ENCODE results near the gene IPO9. TPM values are rescaled to one million over a fixed set of nuclear protein-coding genes. Genes with fewer than 3 reads are reported as not detected.

Gene IPO9
- total and polyA plus RNA-seq, 2 donors (not counting 1 experiment from before 2014, with no cell fraction given) = 28.4 to 29.2 TPM

- no peak overlapping the region for H3K9ac ChIP-seq (ENCODE audit: insufficient read depth, low read length)
- no peak overlapping the region for H3K4me3 ChIP-seq (replicated peaks in 1 of 4; ENCODE audit: control extremely low read depth in 1 of 4, insufficient read depth in 1 of 4, low read depth in 3 of 4, low read length in 4 of 4)
- H3K4me2 ChIP-seq (ENCODE audit: extremely low read depth, insufficient read depth, low read length) = peak overlapping the region; percentile 68
- peak; percentile 92 for DNase-seq (ENCODE audit: low read depth in 2 of 2)
- H3K27me3 ChIP-seq (ENCODE audit: control insufficient read depth, insufficient read depth, low read length) = no peaks in the 10 kb centered on the region
- H3K4me1 ChIP-seq (ENCODE audit: control insufficient read depth, extremely low read depth, insufficient read depth, low read length) = peaks cover 20% of the 10 kb centered on the region
- H4K20me1 ChIP-seq (ENCODE audit: control insufficient read depth, extremely low read depth, insufficient read depth, low read length) = no peaks in the 10 kb centered on the region
- H2AFZ ChIP-seq (ENCODE audit: low read length) = peak overlapping the region; percentile 17
- no peaks in the 10 kb centered on the region for H3K79me2 ChIP-seq (ENCODE audit: control insufficient read depth, insufficient read depth, low read length)
- peak overlapping the region; percentile 32 for H3K27ac ChIP-seq (ENCODE audit: insufficient read depth, low read length)
- H3K9me3 ChIP-seq (ENCODE audit: control insufficient read depth, insufficient read depth, low read depth, low read length) = no peaks in the 10 kb centered on the region
- H3K36me3 ChIP-seq (ENCODE audit: control insufficient read depth, insufficient read depth, low read length) = peaks cover 4% of the 10 kb centered on the region
- TF ChIP-seq EZH2 (IDR thresholded peaks at IDR 0.05; ENCODE audit: low read length, missing control alignments) (no peak), CTCF (conservative IDR thresholded peaks at IDR 0.05 in 1 of 2, IDR thresholded peaks at IDR 0.05 in 1 of 2; ENCODE audit: low read depth in 1 of 2, low read length in 2 of 2) (peak; percentile 91 to 95)
Observed at GRCh38 chr1:201895913-201896807, 67.2 kb downstream of the IPO9 start.

GRCh38 chr1:201896951-201897391, 68.0 kb downstream of the IPO9 start:
- Histone ChIP-seq H3K4me2 (ENCODE audit: extremely low read depth, insufficient read depth, low read length) (peak overlapping the region; percentile 59), H3K4me3 (replicated peaks in 1 of 4; ENCODE audit: control extremely low read depth in 1 of 4, insufficient read depth in 1 of 4, low read depth in 3 of 4, low read length in 4 of 4) (no peak overlapping the region), H4K20me1 (ENCODE audit: control insufficient read depth, extremely low read depth, insufficient read depth, low read length) (no peaks in the 10 kb centered on the region), H3K9ac (ENCODE audit: insufficient read depth, low read length) (no peak overlapping the region), H3K36me3 (ENCODE audit: control insufficient read depth, insufficient read depth, low read length) (peaks cover 4% of the 10 kb centered on the region), H3K9me3 (ENCODE audit: control insufficient read depth, insufficient read depth, low read depth, low read length) (no peaks in the 10 kb centered on the region), H2AFZ (ENCODE audit: low read length) (no peak overlapping the region), H3K27me3 (ENCODE audit: control insufficient read depth, insufficient read depth, low read length) (no peaks in the 10 kb centered on the region), H3K79me2 (ENCODE audit: control insufficient read depth, insufficient read depth, low read length) (no peaks in the 10 kb centered on the region), H3K27ac (ENCODE audit: insufficient read depth, low read length) (peak overlapping the region; percentile 8), H3K4me1 (ENCODE audit: control insufficient read depth, extremely low read depth, insufficient read depth, low read length) (peaks cover 20% of the 10 kb centered on the region)
- TF ChIP-seq EZH2 (IDR thresholded peaks at IDR 0.05; ENCODE audit: low read length, missing control alignments) (no peak), CTCF (conservative IDR thresholded peaks at IDR 0.05 in 1 of 2, IDR thresholded peaks at IDR 0.05 in 1 of 2; ENCODE audit: low read depth in 1 of 2, low read length in 2 of 2) (peak in 1 of 2 donors; percentile 20)
- DNase-seq (ENCODE audit: low read depth in 2 of 2) = peak; percentile 70 to 77

- H3K36me3 ChIP-seq (ENCODE audit: control insufficient read depth, insufficient read depth, low read length) = peaks cover 4% of the 10 kb centered on the region
- no peak overlapping the region for H3K27ac ChIP-seq (ENCODE audit: insufficient read depth, low read length)
- H3K4me2 ChIP-seq (ENCODE audit: extremely low read depth, insufficient read depth, low read length) = no peak overlapping the region
- no peaks in the 10 kb centered on the region for H3K79me2 ChIP-seq (ENCODE audit: control insufficient read depth, insufficient read depth, low read length)
- TF ChIP-seq CTCF (conservative IDR thresholded peaks at IDR 0.05 in 1 of 2, IDR thresholded peaks at IDR 0.05 in 1 of 2; ENCODE audit: low read depth in 1 of 2, low read length in 2 of 2) (no peak), EZH2 (IDR thresholded peaks at IDR 0.05; ENCODE audit: low read length, missing control alignments) (no peak)
- H3K4me1 ChIP-seq (ENCODE audit: control insufficient read depth, extremely low read depth, insufficient read depth, low read length) = peaks cover 27% of the 10 kb centered on the region
- no peak for DNase-seq (ENCODE audit: low read depth in 2 of 2)
- H3K9me3 ChIP-seq (ENCODE audit: control insufficient read depth, insufficient read depth, low read depth, low read length) = no peaks in the 10 kb centered on the region
- H3K9ac ChIP-seq (ENCODE audit: insufficient read depth, low read length) = no peak overlapping the region
- no peaks in the 10 kb centered on the region for H3K27me3 ChIP-seq (ENCODE audit: control insufficient read depth, insufficient read depth, low read length)
- H3K4me3 ChIP-seq (replicated peaks in 1 of 4; ENCODE audit: control extremely low read depth in 1 of 4, insufficient read depth in 1 of 4, low read depth in 3 of 4, low read length in 4 of 4) = no peak overlapping the region
- H2AFZ ChIP-seq (ENCODE audit: low read length) = no peak overlapping the region
- H4K20me1 ChIP-seq (ENCODE audit: control insufficient read depth, extremely low read depth, insufficient read depth, low read length) = no peaks in the 10 kb centered on the region
Observed at GRCh38 chr1:201898240-201898894, 69.4 kb downstream of the IPO9 start.
